HepG2 (cell line): ENCODE results near the gene ARHGEF39. TPM values are rescaled to one million over a fixed set of nuclear protein-coding genes. Genes with fewer than 3 reads are reported as not detected.
A peak's percentile ranks its signal among the peaks of the same experiment; 100 is the strongest.

ENCODE experiments used
- ATAC-seq: fragments of 200-7000 bp; cut with Tn5 transposase; 3 replicates; pipeline ENCODE4 v1.9.1; 2020; ENCODE audit warnings: mild to moderate bottlenecking, moderate library complexity
- BruUV-seq: library from RNA; stranded (reverse); fragments of 400-500 nt; replicated peaks from 2 replicates; lab custom pipeline; 2021; lab: Mats Ljungman, UMichigan
- CTCF ChIA-PET: fragments of 300-600 bp; formaldehyde crosslinking; extraction: SDS; loops from one replicate; lab custom pipeline; 2021; ENCODE audit warnings: low total read pairs, inconsistent platforms, low intra/inter-chr PET ratio; lab: Yijun Ruan, JAX
- POLR2A ChIA-PET: fragments of 350-600 bp; sonication (Branson Sonifier 250); formaldehyde crosslinking; loops from one replicate; lab custom pipeline; 2020; ENCODE audit warnings: antibody characterized with exemption, inconsistent platforms; lab: Yijun Ruan, JAX
- DNase-seq: peaks from one replicate; pipeline ENCODE4 v3.0.0-alpha.2; 2015; ENCODE audit warnings: low spot score
- FAIRE-seq: peaks from 3 replicates; lab custom pipeline; 2011; peaks lifted over from hg19 to GRCh38; lab: Jason Lieb, UNC
- H2AFZ ChIP-seq: one replicate; pipeline ENCODE4 v1.6.1; 2011; ENCODE audit warnings: low read length, inconsistent platforms
- H3K27ac ChIP-seq: fragments of 300-600 bp; 3 replicates; pipeline ENCODE4 v1.8.0; 2011; ENCODE audit warnings: mixed run types, mild to moderate bottlenecking, mixed read lengths, low read length, inconsistent platforms; ENCODE audit not compliant: insufficient read depth; ENCODE audit errors: extremely low read length
- H3K27me3 ChIP-seq, 2 experiments: fragments of 200-600 bp in 1 of 2; 2 replicates in 1 of 2; 3 replicates in 1 of 2; pipeline versions ENCODE4 v1.6.0 to v1.8.0; 2011; ENCODE audit warnings: low read length in 2 of 2, mild to moderate bottlenecking in 2 of 2, moderate library complexity in 2 of 2, inconsistent platforms in 1 of 2; ENCODE audit not compliant: insufficient read depth in 2 of 2, control insufficient read depth in 1 of 2
- H3K36me3 ChIP-seq, 2 experiments: fragments of 200-600 bp in 1 of 2; replicated peaks in 1 of 2; 2 replicates in 1 of 2; 3 replicates in 1 of 2; pipeline versions ENCODE4 v1.5.1 to v1.8.0; 2011; ENCODE audit warnings: low read length in 2 of 2, inconsistent platforms in 1 of 2; ENCODE audit not compliant: insufficient read depth in 2 of 2, control insufficient read depth in 1 of 2
- H3K4me1 ChIP-seq: 2 replicates; pipeline ENCODE4 v1.5.1; 2012; ENCODE audit warnings: low read length, inconsistent platforms; ENCODE audit not compliant: insufficient read depth
- H3K4me2 ChIP-seq: 2 replicates; pipeline ENCODE4 v1.6.0; 2011; ENCODE audit warnings: low read depth, low read length, inconsistent platforms
- H3K4me3 ChIP-seq, 3 experiments: fragments of 200-600 bp in 1 of 3; sonication (generic), shearing (Covaris generic) in 1 of 3; replicated peaks in 1 of 3; 2 replicates each; pipeline ENCODE4 v1.5.1; 2011 to 2016; ENCODE audit warnings: low read length in 3 of 3, inconsistent platforms in 2 of 3, low read depth in 2 of 3, mild to moderate bottlenecking in 2 of 3, control low read depth in 1 of 3, mixed read lengths in 1 of 3; ENCODE audit not compliant: insufficient read depth in 1 of 3
- H3K79me2 ChIP-seq: one replicate; pipeline ENCODE4 v1.6.1; 2011; ENCODE audit warnings: low read length, inconsistent platforms; ENCODE audit not compliant: insufficient read depth
- H3K9ac ChIP-seq: 2 replicates; pipeline ENCODE4 v1.6.0; 2011; ENCODE audit warnings: mild to moderate bottlenecking, low read depth, low read length, inconsistent platforms; ENCODE audit not compliant: insufficient read depth
- H3K9me3 ChIP-seq: 2 replicates; pipeline ENCODE4 v1.5.1; 2012; ENCODE audit warnings: mild to moderate bottlenecking, low read length
- H4K20me1 ChIP-seq: 2 replicates; pipeline ENCODE4 v1.6.0; 2011; ENCODE audit warnings: inconsistent platforms, mild to moderate bottlenecking, low read length, moderate library complexity; ENCODE audit not compliant: insufficient read depth
- CREM ChIP-seq, 2 experiments: sonication (generic) in 1 of 2; formaldehyde crosslinking in 1 of 2; IDR thresholded peaks; 2 replicates each; pipeline versions ENCODE4 v1.4.0 to v1.6.1; 2016 to 2020; ENCODE audit warnings: antibody characterized with exemption in 1 of 2, mild to moderate bottlenecking in 1 of 2, missing genetic modification reagents in 1 of 2
- CSRNP1 ChIP-seq: sonication (generic); formaldehyde crosslinking; IDR thresholded peaks from 2 replicates; pipeline ENCODE4 v1.8.1; 2023; ENCODE audit warnings: mild to moderate bottlenecking, missing genetic modification reagents
- DNMT1 ChIP-seq: sonication (generic); formaldehyde crosslinking; IDR thresholded peaks from 2 replicates; pipeline ENCODE4 v1.5.1; 2020; ENCODE audit warnings: mild to moderate bottlenecking, missing genetic modification reagents
- HNF1B ChIP-seq: sonication (generic); formaldehyde crosslinking; IDR thresholded peaks from 2 replicates; pipeline ENCODE4 v1.5.1; 2020; ENCODE audit warnings: mild to moderate bottlenecking, moderate library complexity, missing genetic modification reagents
- HOMEZ ChIP-seq: IDR thresholded peaks from 2 replicates; pipeline ENCODE4 v1.6.1; 2016; ENCODE audit warnings: low read depth
- MXD4 ChIP-seq: IDR thresholded peaks from 2 replicates; pipeline ENCODE4 v1.6.1; 2016; ENCODE audit warnings: mild to moderate bottlenecking, missing biosample characterization, missing genetic modification reagents
- PBX3 ChIP-seq: sonication (generic); formaldehyde crosslinking; IDR thresholded peaks from 2 replicates; pipeline ENCODE4 v1.8.1; 2023; ENCODE audit warnings: missing genetic modification reagents, inconsistent platforms, borderline replicate concordance
- SRSF1 ChIP-seq: fragments of 200-400 bp; formaldehyde crosslinking; optimal IDR thresholded peaks from 2 replicates; pipeline ENCODE3; 2017; ENCODE audit warnings: mild to moderate bottlenecking, low read depth, low read length, moderate library complexity
- TOPORS ChIP-seq: sonication (generic); formaldehyde crosslinking; IDR thresholded peaks from 2 replicates; pipeline ENCODE4 v1.8.0; 2023; ENCODE audit warnings: mild to moderate bottlenecking, missing genetic modification reagents
- ZNF12 ChIP-seq: sonication (generic); formaldehyde crosslinking; IDR thresholded peaks from 2 replicates; pipeline ENCODE4 v1.5.0; 2020; ENCODE audit warnings: missing genetic modification reagents
- ZNF605 ChIP-seq: sonication (generic); formaldehyde crosslinking; IDR thresholded peaks from 2 replicates; pipeline ENCODE4 v1.8.0; 2022; ENCODE audit warnings: mild to moderate bottlenecking, missing genetic modification reagents
- ZNF776 ChIP-seq: sonication (generic); formaldehyde crosslinking; IDR thresholded peaks from 2 replicates; pipeline ENCODE4 v1.4.0; 2020; ENCODE audit warnings: mild to moderate bottlenecking, missing genetic modification reagents
- ZNF841 ChIP-seq: sonication (generic); formaldehyde crosslinking; IDR thresholded peaks from 2 replicates; pipeline ENCODE4 v1.8.1; 2023; ENCODE audit warnings: missing genetic modification reagents, borderline replicate concordance
- ZNF883 ChIP-seq: sonication (generic); formaldehyde crosslinking; IDR thresholded peaks from 2 replicates; pipeline ENCODE4 v1.5.1; 2020; ENCODE audit warnings: mild to moderate bottlenecking, missing genetic modification reagents; ENCODE audit errors: not compliant biosample characterization
- ZSCAN21 ChIP-seq: sonication (generic); formaldehyde crosslinking; IDR thresholded peaks from 2 replicates; pipeline ENCODE4 v1.8.0; 2022; ENCODE audit warnings: mild to moderate bottlenecking, missing genetic modification reagents, moderate library complexity, borderline replicate concordance
- WGBS: methylation state at CpG from one replicate; pipeline ENCODE4 v1.1.6; 2017; ENCODE audit warnings: low lambda C conversion rate; 5-methylcytosine and 5-hydroxymethylcytosine counted together
- in situ Hi-C: cut with HindIII; loops from 2 replicates; pipeline ENCODE4 v1.10.0; 2017; ENCODE audit warnings: low pct_unique_long_range_greater_than_20kb; ENCODE audit not compliant: extremely low pct_ligation_motif_present
- intact Hi-C: fragments of 100-400 bp; cut with micrococcal nuclease; formaldehyde crosslinking; loops from one replicate; pipeline ENCODE4 v1.10.0; 2022; ENCODE audit not compliant: unreplicated experiment
- polyA plus RNA-seq, 8 experiments: library from polyadenylated mRNA; depleted of rRNA in 3 of 8; stranded (reverse) in 7 of 8; unstranded in 1 of 8; fragments of >200 nt; fragmentation: Illumina TruSeq in 4 of 8; extraction: Trizol in 4 of 8; gene quantifications; 2 replicates each; pipeline versions ENCODE4 v1.2.1 to v1.2.3, GENCODE V29; 2011 to 2016; ENCODE audit warnings: low read depth in 4 of 8, missing spikeins in 1 of 8, mixed read lengths in 1 of 8; ENCODE audit not compliant: insufficient read depth in 1 of 8
- total RNA-seq, 5 experiments: library from RNA; depleted of rRNA; stranded (reverse); fragments of >200 nt; fragmentation: Illumina TruSeq; extraction: Trizol; gene quantifications; 2 replicates each; pipeline ENCODE4 v1.2.3, GENCODE V29; 2016; ENCODE audit warnings: low read depth in 1 of 5
- TF ChIP-seq, protein P1 (sequence below): IDR thresholded peaks from 2 replicates; pipeline ENCODE4 v1.6.1; 2012; ENCODE audit warnings: inconsistent platforms

Gene ARHGEF39
- total and polyA plus RNA-seq, 2 of the 13 experiments (the other 11 are each of a cell fraction or from before 2014, with no cell fraction given): 11.2 to 12.3 TPM

DNA sequence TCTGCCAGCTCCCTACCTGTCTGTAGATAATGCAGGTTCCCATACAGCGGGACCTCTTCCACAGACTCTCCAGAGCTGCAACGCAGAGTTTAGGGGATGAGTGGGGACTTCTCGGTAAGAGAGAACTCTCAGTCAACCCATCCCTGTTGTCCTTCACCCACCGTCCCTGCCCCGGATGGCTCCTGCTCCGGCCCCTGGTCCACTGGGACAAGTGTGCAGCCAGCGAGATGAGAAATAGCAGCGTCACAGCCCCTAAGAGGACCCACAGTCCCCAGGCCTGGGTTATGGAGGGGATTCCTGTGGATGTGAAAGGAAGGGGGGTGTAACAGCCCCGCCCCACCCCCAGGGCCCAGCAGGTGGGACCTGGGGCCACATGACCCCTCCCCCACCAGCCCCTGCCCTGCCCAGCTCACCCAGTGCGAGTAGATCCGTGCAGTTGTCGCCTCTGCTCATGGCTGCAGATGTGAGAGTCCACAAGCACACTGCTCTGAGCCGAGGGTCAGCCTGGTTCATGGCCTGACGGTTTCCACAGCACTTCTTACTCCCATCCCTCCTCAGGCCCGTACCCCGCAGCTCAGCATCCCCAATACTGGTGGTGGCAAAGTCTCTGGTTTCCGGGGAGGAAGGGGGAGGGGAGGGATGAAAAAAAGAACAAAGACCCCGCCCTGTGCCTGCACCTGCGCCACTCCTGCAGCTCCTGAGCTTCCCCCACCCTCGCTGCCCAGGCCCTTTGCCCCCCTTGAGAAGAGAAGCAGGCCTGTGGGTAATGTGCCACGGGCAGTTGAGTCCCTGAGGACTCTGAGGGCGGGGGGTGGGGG, 14.4 kb downstream of the ARHGEF39 start, which contains the start of gene SIT1:
SIT1 (minus strand) TSS at position 591 of the 818 bp plus-strand sequence; CDS start at position 513, 78 bp downstream.
- intact Hi-C loops (no loop called here), in situ Hi-C loops (loop anchor here (10.0 kb wide), 1 partner anchor 536 kb away; the partner anchor contains the start of gene ATOSB)
- WGBS: 30% methylated on average over 16 of the region's 22 CpGs
- H2AFZ ChIP-seq: no peak within 1 kb of the TSS
- ATAC-seq (0 out of 3 replicates have a peak, but pooled peaks have one; percentile 7), FAIRE-seq (no peak), DNase-seq (no peak)
- peaks cover 76% of the 10 kb centered on the region for H3K4me1 ChIP-seq
- H3K9me3 ChIP-seq: no peaks in the 10 kb centered on the region
- BruUV-seq: no TSS peak
- ChIA-PET CTCF (no interaction called here), POLR2A (interaction anchor here (1.0 to 1.6 kb wide), 2 partner anchors 14 to 41 kb away, joined by 5 to 6 read pairs; partner anchors contain the start of gene ARHGEF39)
- H3K4me3 ChIP-seq: peak within 1 kb of the TSS; percentile 15 to 63 (median 54); a peak in 5 of 6 replicates
- H3K36me3 ChIP-seq: no peaks in the 10 kb centered on the region
- no peak within 1 kb of the TSS for H3K27ac ChIP-seq
- H3K9ac ChIP-seq: peak within 1 kb of the TSS; percentile 17; the same call in 1 of the 2 replicates
- H4K20me1 ChIP-seq: no peaks in the 10 kb centered on the region
- peak within 1 kb of the TSS; percentile 80 for H3K4me2 ChIP-seq
- H3K79me2 ChIP-seq: no peaks in the 10 kb centered on the region
- peaks cover 2 to 22% of the 10 kb centered on the region in 2 experiments; a peak in 3 of 5 replicates for H3K27me3 ChIP-seq
- no peak for TF ChIP-seq SRSF1
- TF ChIP-seq DNMT1 (CRISPR knock-in tag): 0 out of 2 replicates have a peak, but pooled peaks have one; percentile 58
- TF ChIP-seq TOPORS: 0 out of 2 replicates have a peak, but pooled peaks have one; percentile 45
- no peak for TF ChIP-seq ZSCAN21
- TF ChIP-seq CSRNP1 (CRISPR knock-in tag): 0 out of 2 replicates have a peak, but pooled peaks have one; percentile 43
- no peak for TF ChIP-seq ZNF776
- no peak for TF ChIP-seq HOMEZ (CRISPR knock-in tag)
- TF ChIP-seq MXD4 (CRISPR knock-in tag): no peak
- TF ChIP-seq ZNF12 (CRISPR knock-in tag): no peak
- TF ChIP-seq ZNF605: no peak
- no peak for TF ChIP-seq CREM (IDR thresholded peaks at IDR 0.05)
- TF ChIP-seq CREM (CRISPR knock-in tag; IDR thresholded peaks at IDR 0.05): no peak
- no peak for TF ChIP-seq ZNF883
- TF ChIP-seq, protein P1, sequence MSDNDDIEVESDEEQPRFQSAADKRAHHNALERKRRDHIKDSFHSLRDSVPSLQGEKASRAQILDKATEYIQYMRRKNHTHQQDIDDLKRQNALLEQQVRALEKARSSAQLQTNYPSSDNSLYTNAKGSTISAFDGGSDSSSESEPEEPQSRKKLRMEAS: peak; percentile 75
- peak; percentile 30; the same call in 1 of the 2 replicates for TF ChIP-seq HNF1B (CRISPR knock-in tag)
- TF ChIP-seq ZNF841 (CRISPR knock-in tag): no peak
- TF ChIP-seq PBX3 (CRISPR knock-in tag): no peak
